H1 (cell line): ENCODE measurements around the gene GRHL3. TPM values are rescaled to one million over a fixed set of nuclear protein-coding genes. Genes with fewer than 3 reads are reported as not detected.

ENCODE experiments used
- CTCF ChIA-PET: fragments of 300-600 bp; sonication (Branson Sonifier 250); formaldehyde crosslinking; loops from one replicate; lab custom pipeline; 2021; ENCODE audit not compliant: partially characterized antibody; lab: Charles Lee
- POLR2A ChIA-PET: fragments of 300-600 bp; sonication (Branson Sonifier 250); formaldehyde crosslinking; loops from one replicate; lab custom pipeline; 2021; ENCODE audit warnings: inconsistent platforms; ENCODE audit not compliant: partially characterized antibody; lab: Charles Lee
- DNase-seq, 2 experiments: peaks; one replicate each; pipeline versions ENCODE4 v3.0.0 to v3.0.0-alpha.2; 2010 to 2022; ENCODE audit warnings: low spot score in 2 of 2, low read depth in 1 of 2, mixed read lengths in 1 of 2
- FAIRE-seq: peaks from 2 replicates; lab custom pipeline; 2011; peaks lifted over from hg19 to GRCh38; lab: Jason Lieb, UNC
- H2AFZ ChIP-seq: 2 replicates; pipeline ENCODE4 v1.8.1; 2012; ENCODE audit warnings: low read length, inconsistent platforms
- H2AK5ac ChIP-seq: 2 replicates; pipeline ENCODE4 v1.6.1; 2013; ENCODE audit warnings: low read depth, low read length
- H2BK120ac ChIP-seq: replicated peaks from 2 replicates; pipeline ENCODE3; 2013; ENCODE audit warnings: low read depth, low read length, inconsistent platforms
- H2BK12ac ChIP-seq: 2 replicates; pipeline ENCODE4 v1.6.1; 2013; ENCODE audit warnings: low read depth, low read length
- H2BK15ac ChIP-seq: 2 replicates; pipeline ENCODE4 v1.6.1; 2013; ENCODE audit warnings: low read length
- H2BK20ac ChIP-seq: 2 replicates; pipeline ENCODE4 v1.6.1; 2013; ENCODE audit warnings: low read length
- H2BK5ac ChIP-seq: 2 replicates; pipeline ENCODE4 v1.6.1; 2013; ENCODE audit warnings: low read depth, low read length
- H3K14ac ChIP-seq: 2 replicates; pipeline ENCODE4 v1.6.1; 2013; ENCODE audit warnings: inconsistent platforms; ENCODE audit not compliant: insufficient read length
- H3K18ac ChIP-seq: 2 replicates; pipeline ENCODE4 v1.6.1; 2013; ENCODE audit warnings: low read length; ENCODE audit errors: extremely low read depth
- H3K23ac ChIP-seq: 2 replicates; pipeline ENCODE4 v1.6.1; 2013; ENCODE audit warnings: inconsistent platforms; ENCODE audit not compliant: insufficient read length
- H3K23me2 ChIP-seq: 2 replicates; pipeline ENCODE4 v1.6.1; 2013; ENCODE audit warnings: low read depth, low read length
- H3K27ac ChIP-seq: 2 replicates; pipeline ENCODE4 v1.6.1; 2011; ENCODE audit warnings: low read depth, low read length, inconsistent platforms
- H3K27me3 ChIP-seq, 4 experiments: replicated peaks in 1 of 4; 1 replicate in 1 of 4; 2 replicates in 3 of 4; pipeline versions ENCODE4 v1.6.1 to v1.8.1; 2011 to 2013; ENCODE audit warnings: low read length in 3 of 4, mild to moderate bottlenecking in 3 of 4, inconsistent platforms in 2 of 4, mixed read lengths in 2 of 4, moderate library complexity in 1 of 4; ENCODE audit not compliant: control insufficient read depth in 3 of 4, insufficient read depth in 3 of 4; ENCODE audit errors: extremely low read depth in 1 of 4
- H3K36me3 ChIP-seq, 4 experiments: 2 replicates each; pipeline versions ENCODE4 v1.6.1 to v1.8.1; 2011 to 2013; ENCODE audit warnings: mild to moderate bottlenecking in 4 of 4, low read length in 3 of 4, moderate library complexity in 2 of 4, control low read depth in 1 of 4, inconsistent platforms in 1 of 4; ENCODE audit not compliant: insufficient read depth in 4 of 4, control insufficient read depth in 2 of 4
- H3K4ac ChIP-seq: replicated peaks from 2 replicates; pipeline ENCODE3; 2013; ENCODE audit warnings: low read length, low read depth, mixed read lengths, inconsistent platforms; ENCODE audit not compliant: insufficient read length
- H3K4me1 ChIP-seq, 4 experiments: replicated peaks in 1 of 4; 1 replicate in 1 of 4; 2 replicates in 3 of 4; pipeline versions ENCODE4 v1.6.1 to v1.8.1; 2011 to 2013; ENCODE audit warnings: low read length in 3 of 4, inconsistent platforms in 2 of 4, mixed read lengths in 1 of 4; ENCODE audit not compliant: insufficient read depth in 4 of 4, control insufficient read depth in 3 of 4
- H3K4me2 ChIP-seq, 2 experiments: 2 replicates each; pipeline versions ENCODE4 v1.6.1 to v1.8.1; 2011 to 2013; ENCODE audit warnings: low read depth in 2 of 2, low read length in 2 of 2, control low read depth in 1 of 2, inconsistent platforms in 1 of 2, mild to moderate bottlenecking in 1 of 2; ENCODE audit not compliant: insufficient read depth in 1 of 2
- H3K4me3 ChIP-seq, 4 experiments: fragments of 200-600, 300-600 bp in 1 of 4; sonication (generic), shearing (Covaris generic), sonication (Bioruptor Twin) in 1 of 4; 2 replicates each; pipeline versions ENCODE4 v1.5.1 to v1.8.1; 2011 to 2016; ENCODE audit warnings: low read length in 4 of 4, low read depth in 3 of 4, control low read depth in 2 of 4, inconsistent platforms in 2 of 4, mild to moderate bottlenecking in 2 of 4, mixed read lengths in 1 of 4, moderate library complexity in 1 of 4; ENCODE audit not compliant: insufficient read depth in 2 of 4; ENCODE audit errors: extremely low read depth in 1 of 4
- H3K56ac ChIP-seq: replicated peaks from 2 replicates; pipeline ENCODE3; 2013; ENCODE audit warnings: low read depth, mild to moderate bottlenecking, mixed read lengths, low read length, inconsistent platforms; ENCODE audit not compliant: insufficient read length
- H3K79me1 ChIP-seq: 2 replicates; pipeline ENCODE4 v1.6.1; 2013; ENCODE audit warnings: low read depth, low read length, control low read depth
- H3K79me2 ChIP-seq, 2 experiments: 2 replicates each; pipeline versions ENCODE4 v1.6.1 to v1.8.1; 2012 to 2013; ENCODE audit warnings: low read length in 2 of 2, mild to moderate bottlenecking in 2 of 2, inconsistent platforms in 1 of 2; ENCODE audit not compliant: insufficient read depth in 2 of 2, control insufficient read depth in 1 of 2
- H3K9ac ChIP-seq, 4 experiments: replicated peaks in 1 of 4; 1 replicate in 1 of 4; 2 replicates in 3 of 4; pipeline versions ENCODE4 v1.6.1 to v1.8.1; 2011 to 2013; ENCODE audit warnings: low read depth in 3 of 4, low read length in 3 of 4, control low read depth in 2 of 4, mild to moderate bottlenecking in 2 of 4, moderate library complexity in 2 of 4, inconsistent platforms in 1 of 4; ENCODE audit errors: extremely low read depth in 1 of 4
- H3K9me3 ChIP-seq, 2 experiments: 2 replicates each; pipeline versions ENCODE4 v1.6.1 to v1.8.1; 2012 to 2013; ENCODE audit warnings: mild to moderate bottlenecking in 2 of 2, moderate library complexity in 2 of 2, control low read depth in 1 of 2, inconsistent platforms in 1 of 2, low read depth in 1 of 2, low read length in 1 of 2, mixed read lengths in 1 of 2; ENCODE audit not compliant: insufficient read depth in 2 of 2
- H4K20me1 ChIP-seq, 2 experiments: replicated peaks in 1 of 2; 2 replicates each; pipeline versions ENCODE3 to v1.8.1; 2011 to 2013; ENCODE audit warnings: inconsistent platforms in 2 of 2, low read length in 2 of 2, mild to moderate bottlenecking in 1 of 2; ENCODE audit not compliant: insufficient read depth in 2 of 2, control insufficient read depth in 1 of 2
- H4K5ac ChIP-seq: 2 replicates; pipeline ENCODE4 v1.6.1; 2013; ENCODE audit warnings: low read length, low read depth, mixed read lengths, inconsistent platforms; ENCODE audit not compliant: insufficient read length
- H4K8ac ChIP-seq: 2 replicates; pipeline ENCODE4 v1.8.0; 2013; ENCODE audit warnings: mild to moderate bottlenecking, moderate library complexity, low read length, inconsistent platforms; ENCODE audit not compliant: insufficient read depth; ENCODE audit errors: extremely low read depth
- H4K91ac ChIP-seq: replicated peaks from 2 replicates; pipeline ENCODE3; 2013; ENCODE audit warnings: low read length, mixed read lengths, inconsistent platforms; ENCODE audit not compliant: insufficient read length
- ASH2L ChIP-seq: fragments of 200-600, 300-600 bp; sonication (generic); IDR thresholded peaks from one replicate; pipeline ENCODE4 v1.7.1; 2017; ENCODE audit warnings: low read length
- ATF2 ChIP-seq: IDR thresholded peaks from 2 replicates; pipeline ENCODE4 v1.6.1; 2012; ENCODE audit warnings: low read length, inconsistent platforms
- ATF3 ChIP-seq: IDR thresholded peaks from 2 replicates; pipeline ENCODE4 v1.6.1; 2011; ENCODE audit warnings: low read depth, mild to moderate bottlenecking, low read length; ENCODE audit not compliant: insufficient read depth
- EZH2 ChIP-seq: fragments of 200-600 bp; sonication (generic); IDR thresholded peaks from 2 replicates; pipeline ENCODE4 v1.7.1; 2012; ENCODE audit warnings: low read depth, mild to moderate bottlenecking, moderate library complexity, low read length, inconsistent platforms; ENCODE audit not compliant: severe bottlenecking
- GABPA ChIP-seq: IDR thresholded peaks from 2 replicates; pipeline ENCODE4 v1.6.1; 2011; ENCODE audit warnings: mild to moderate bottlenecking, low read length, moderate library complexity, borderline replicate concordance; ENCODE audit not compliant: insufficient read depth
- HDAC2 ChIP-seq, 2 experiments: fragments of 300-600 bp in 1 of 2; sonication (generic) in 1 of 2; IDR thresholded peaks; 2 replicates each; pipeline ENCODE4 v1.6.1; 2011 to 2012; ENCODE audit warnings: low read depth in 2 of 2, low read length in 2 of 2, mild to moderate bottlenecking in 2 of 2, moderate library complexity in 2 of 2, borderline replicate concordance in 1 of 2, inconsistent platforms in 1 of 2
- HDAC6 ChIP-seq: IDR thresholded peaks from one replicate; pipeline ENCODE4 v1.7.1; 2012; ENCODE audit warnings: low read depth, mild to moderate bottlenecking, inconsistent platforms, low read length, moderate library complexity
- NRF1 ChIP-seq: IDR thresholded peaks from 2 replicates; pipeline ENCODE4 v1.6.1; 2011; ENCODE audit warnings: mild to moderate bottlenecking, low read depth, low read length, improper control_type of control experiment
- POU5F1 ChIP-seq: IDR thresholded peaks from 2 replicates; pipeline ENCODE4 v1.6.1; 2011; ENCODE audit warnings: low read depth, mild to moderate bottlenecking, low read length, moderate library complexity
- SAP30 ChIP-seq: fragments of 300-600 bp; sonication (generic); IDR thresholded peaks from 2 replicates; pipeline ENCODE4 v1.7.1; 2012; ENCODE audit warnings: low read length, moderate library complexity, mild to moderate bottlenecking, inconsistent platforms; ENCODE audit not compliant: insufficient read depth, insufficient replicate concordance
- SIX5 ChIP-seq: IDR thresholded peaks from 2 replicates; pipeline ENCODE4 v1.6.1; 2011; ENCODE audit warnings: mild to moderate bottlenecking, low read depth, low read length
- SP4 ChIP-seq: IDR thresholded peaks from 2 replicates; pipeline ENCODE4 v1.6.1; 2012; ENCODE audit warnings: low read length, inconsistent platforms
- polyA plus RNA-seq, 7 experiments: library from polyadenylated mRNA; depleted of rRNA in 3 of 7; stranded (reverse) in 5 of 7; unstranded in 2 of 7; fragments of >200 nt in 5 of 7; fragments of 200-250 nt in 2 of 7; gene quantifications; 1 replicate in 5 of 7; 2 replicates in 1 of 7; 4 replicates in 1 of 7; pipeline versions ENCODE4 v1.2.1 to v1.2.3, GENCODE V29; 2011 to 2013; ENCODE audit warnings: missing spikeins in 2 of 7, mixed read lengths in 2 of 7
- total RNA-seq: library from RNA; stranded (reverse); fragmentation: NEBNext Ultra II Directional; extraction: Animal tissue kit (Norgen Biotek cat#: 25700); gene quantifications from 2 replicates; pipeline ENCODE4 v1.2.1, GENCODE V29; 2021

The GRHL3 gene
- total and polyA plus RNA-seq, 2 of the 8 experiments (the other 6 are each of a cell fraction or from before 2014, with no cell fraction given) = 0.80 to 1.8 TPM

- no peak overlapping the region for H3K27ac ChIP-seq
- POLR2A ChIA-PET = no interaction called here
- H4K5ac ChIP-seq = no peak overlapping the region
- no peaks in the 10 kb centered on the region for H3K79me2 ChIP-seq
- no peak overlapping the region for H3K4me3 ChIP-seq
- H4K91ac ChIP-seq = no peak overlapping the region
- no peak overlapping the region for H2BK12ac ChIP-seq
- H4K8ac ChIP-seq = no peak overlapping the region
- FAIRE-seq (no peak), DNase-seq (no peak)
- no peak overlapping the region for H2BK120ac ChIP-seq
- H3K56ac ChIP-seq = no peak overlapping the region
- H3K4me2 ChIP-seq = no peak overlapping the region
- no peak overlapping the region for H2BK5ac ChIP-seq
- H4K20me1 ChIP-seq = no peaks in the 10 kb centered on the region
- H3K4ac ChIP-seq = no peak overlapping the region
- H3K27me3 ChIP-seq = peaks cover 0 to 13% (median 11%) of the 10 kb centered on the region in 4 experiments; a peak in 5 of 7 replicates
- no peak overlapping the region for H3K14ac ChIP-seq
- no peaks in the 10 kb centered on the region for H3K9me3 ChIP-seq
- no peaks in the 10 kb centered on the region for H3K79me1 ChIP-seq
- CTCF ChIA-PET = interaction anchor here (0.6 to 1.6 kb wide), 3 partner anchors 10 to 59 kb away, joined by 3 to 7 read pairs (median 4); no protein-coding TSS in a partner anchor
- H2AK5ac ChIP-seq = no peak overlapping the region
- no peak overlapping the region for H3K23ac ChIP-seq
- peaks cover 0 to 2% (median 0%) of the 10 kb centered on the region in 4 experiments; a peak in 1 of 8 replicates for H3K36me3 ChIP-seq
- no peak overlapping the region for H2AFZ ChIP-seq
- H3K18ac ChIP-seq = no peak overlapping the region
- no peak overlapping the region for H2BK15ac ChIP-seq
- H3K9ac ChIP-seq = no peak overlapping the region
- H3K4me1 ChIP-seq = peaks cover 4 to 7% (median 5%) of the 10 kb centered on the region in 4 experiments; a peak in 4 of 7 replicates
- peaks cover 3% of the 10 kb centered on the region; the same call in 1 of the 2 replicates for H3K23me2 ChIP-seq
- H2BK20ac ChIP-seq = no peak overlapping the region
- TF ChIP-seq EZH2 (no peak), NRF1 (no peak), ATF2 (no peak), SIX5 (no peak), HDAC2 (IDR thresholded peaks at IDR 0.05; ENCODE audit: borderline replicate concordance in 1 of 2, low read depth in 2 of 2, low read length in 2 of 2) (no peak), POU5F1 (no peak), SP4 (no peak), HDAC6 (no peak), ASH2L (no peak), GABPA (no peak), ATF3 (no peak), SAP30 (no peak)
These were observed 8.3 kb downstream of the GRHL3 start for GRCh38 chr1:24327486-24327885.
